GM21717 (cell line): Measurements from ENCODE around the gene CCL27.
"Not testable (repeated sequence)": the region's sequence is repeated elsewhere in the genome, so short reads cannot be mapped to it uniquely, and the experiment has no call there.

ENCODE experiments used
- ATAC-seq: cut with Tn5 transposase; IDR thresholded peaks from one replicate; pipeline ENCODE4 v1.9.1; 2021; ENCODE audit warnings: mild to moderate bottlenecking, moderate library complexity; ENCODE audit not compliant: unreplicated experiment

Gene CCL27

GRCh38 chr9:34651876-34652601, 10.4 kb downstream of the CCL27 start, which contains the start of gene IL11RA:
Gene IL11RA, plus strand, starts transcription at chr9:34652185. Its CDS starts 3,033 bp downstream, at chr9:34655218.
- ATAC-seq, result no peak

DNA sequence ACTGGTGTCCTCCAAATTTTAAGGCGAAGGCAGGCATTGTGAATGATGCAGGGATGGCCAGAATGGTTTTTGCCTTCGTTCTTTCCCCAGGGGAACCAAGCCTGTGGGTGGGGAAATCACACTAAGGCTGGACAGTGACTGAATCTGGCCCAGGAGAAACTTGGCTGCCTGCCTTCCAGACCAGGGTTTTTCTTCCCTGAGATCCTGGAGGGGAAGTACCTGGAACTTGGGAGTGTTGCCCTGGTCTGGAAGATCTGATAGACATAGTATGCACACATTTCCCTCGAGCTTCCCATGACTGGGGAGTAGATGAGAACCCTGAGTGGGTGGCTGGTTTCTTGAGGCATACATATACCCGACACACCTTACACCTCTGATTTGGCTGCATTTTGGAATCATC, 11.1 kb downstream of the CCL27 start:
- ATAC-seq, result no peak

DNA sequence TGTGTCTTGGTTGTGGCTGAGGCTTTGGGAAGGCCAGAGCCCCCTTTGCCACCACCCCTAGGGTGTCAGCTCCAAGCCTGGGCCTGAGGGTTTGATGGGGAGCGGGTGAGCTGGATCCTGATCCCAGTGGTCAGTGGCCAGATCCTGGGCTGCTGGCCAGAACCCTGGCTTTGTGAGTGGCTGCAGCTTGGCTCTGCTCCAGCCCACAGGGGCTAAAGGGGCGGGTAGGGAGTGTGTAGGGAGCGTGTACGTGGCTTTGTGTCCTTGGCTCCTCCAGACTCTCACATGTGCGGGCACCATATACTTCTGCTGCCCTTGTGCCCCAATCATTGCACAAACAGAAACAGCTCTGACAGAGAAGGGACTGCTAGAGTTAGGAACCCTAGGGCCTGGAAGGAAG, 11.6 kb downstream of the CCL27 start:
- no peak for ATAC-seq

GRCh38 chr9:34648673-34649072, 13.8 kb downstream of the CCL27 start:
- no peak for ATAC-seq

DNA sequence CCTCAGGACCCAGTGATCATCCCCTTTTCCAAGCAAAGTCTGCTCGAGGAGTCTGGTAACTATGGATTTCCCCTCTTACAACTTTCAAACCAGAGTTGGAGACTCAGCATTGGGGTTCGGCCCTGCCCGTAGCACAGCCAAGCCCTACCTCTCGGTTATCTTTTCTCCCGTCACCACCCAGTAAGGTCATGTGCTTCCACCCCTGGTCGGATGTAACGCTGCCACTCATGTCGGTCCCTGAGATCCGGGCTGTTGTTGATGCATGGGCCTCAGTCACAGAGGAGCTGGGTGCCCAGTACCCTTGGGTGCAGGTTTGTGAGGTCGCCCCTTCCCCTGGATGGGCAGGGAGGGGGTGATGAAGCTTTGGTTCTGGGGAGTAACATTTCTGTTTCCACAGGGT, 14.8 kb downstream of the CCL27 start:
- ATAC-seq, result no peak

DNA sequence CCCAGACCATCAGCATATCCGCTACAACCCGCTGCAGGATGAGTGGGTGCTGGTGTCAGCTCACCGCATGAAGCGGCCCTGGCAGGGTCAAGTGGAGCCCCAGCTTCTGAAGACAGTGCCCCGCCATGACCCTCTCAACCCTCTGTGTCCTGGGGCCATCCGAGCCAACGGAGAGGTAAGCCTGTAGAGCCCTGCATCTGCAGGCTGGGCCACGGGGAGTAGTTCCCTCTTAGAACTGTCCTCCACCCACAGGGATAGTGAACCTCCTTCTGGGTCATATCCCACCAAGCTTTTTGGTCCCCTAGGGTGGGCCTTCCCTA, 15.4 kb downstream of the CCL27 start:
- no peak for ATAC-seq

GRCh38 chr9:34646211-34647083, 16.0 kb downstream of the CCL27 start, which contains the start of gene GALT:
Gene GALT, plus strand, starts transcription at chr9:34646675. Its CDS starts 30 bp downstream, at chr9:34646705.
- peak; percentile 93 for ATAC-seq

- no peak for ATAC-seq
Measured at GRCh38 chr9:34644766-34645314, 17.6 kb downstream of the CCL27 start.

DNA sequence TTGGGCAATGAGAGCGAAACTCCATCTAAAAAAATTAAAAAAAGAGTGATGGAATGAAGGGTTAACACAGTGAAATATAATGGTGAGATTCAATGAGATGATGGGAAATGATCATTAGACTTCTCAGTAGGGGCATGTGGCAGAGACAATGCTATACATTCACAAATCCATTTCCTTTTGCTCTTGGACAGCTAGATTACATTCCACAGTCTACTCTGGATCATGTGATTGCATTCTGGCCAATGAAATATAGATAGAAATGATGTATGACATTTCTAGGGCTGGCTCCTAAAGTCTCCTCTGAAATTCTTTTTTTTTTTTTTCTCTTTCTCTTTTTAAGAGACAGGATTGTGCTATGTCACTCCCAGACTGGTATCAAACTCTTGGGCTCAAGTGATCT, 19.8 kb downstream of the CCL27 start:
- ATAC-seq, result no peak

GRCh38 chr9:34639322-34639721, 23.1 kb downstream of the CCL27 start:
- ATAC-seq, result not testable (repeated sequence)

- ATAC-seq, result no peak
Measured at GRCh38 chr9:34638138-34638445, 24.4 kb downstream of the CCL27 start.

DNA sequence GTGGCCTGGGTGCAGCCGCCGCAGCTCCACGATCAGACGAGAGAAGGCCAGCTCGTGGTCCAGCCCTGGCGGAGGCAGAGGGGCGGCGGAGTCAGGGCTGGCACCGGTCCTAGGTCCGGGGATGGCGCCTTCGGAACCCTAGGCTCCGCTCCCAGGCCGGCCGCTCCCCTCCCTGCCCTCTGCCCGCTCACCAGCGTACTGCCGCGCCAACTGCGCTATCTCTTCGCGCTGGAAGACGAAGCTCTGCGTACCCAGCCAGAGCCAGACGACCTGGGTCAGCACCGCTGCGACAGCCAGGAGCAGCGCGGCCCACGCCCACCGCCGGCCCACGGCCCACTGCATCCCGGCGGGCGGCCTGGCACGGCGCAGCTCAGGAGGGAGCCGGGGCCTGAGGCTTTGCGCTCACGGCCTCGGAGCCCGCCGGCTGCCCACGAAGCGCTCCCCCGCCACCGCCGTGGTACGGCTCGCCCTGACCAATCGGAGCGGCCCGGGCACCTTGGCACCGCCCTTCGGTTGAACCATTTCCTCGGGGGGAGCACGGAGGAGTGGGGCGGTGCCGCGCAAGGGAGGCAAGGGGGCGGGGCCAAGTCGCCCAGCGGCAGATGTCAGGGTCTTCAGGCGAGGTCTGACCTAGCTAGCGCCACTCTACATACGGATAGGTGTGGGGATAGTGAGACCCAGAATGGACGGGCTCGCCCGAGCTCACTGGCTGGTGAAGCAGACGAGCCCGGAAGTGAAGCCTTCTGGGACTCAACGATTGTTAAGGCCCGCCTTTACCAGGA, 24.9 kb downstream of the CCL27 start, which contains the start of gene SIGMAR1:
TSS of gene SIGMAR1 (minus strand) at position 432 of the 782 bp plus-strand sequence. CDS start at position 342, 90 bp downstream.
- ATAC-seq, result peak; percentile 72

- ATAC-seq, result no peak
Measured at GRCh38 chr9:34636791-34637355, 25.6 kb downstream of the CCL27 start.

DNA sequence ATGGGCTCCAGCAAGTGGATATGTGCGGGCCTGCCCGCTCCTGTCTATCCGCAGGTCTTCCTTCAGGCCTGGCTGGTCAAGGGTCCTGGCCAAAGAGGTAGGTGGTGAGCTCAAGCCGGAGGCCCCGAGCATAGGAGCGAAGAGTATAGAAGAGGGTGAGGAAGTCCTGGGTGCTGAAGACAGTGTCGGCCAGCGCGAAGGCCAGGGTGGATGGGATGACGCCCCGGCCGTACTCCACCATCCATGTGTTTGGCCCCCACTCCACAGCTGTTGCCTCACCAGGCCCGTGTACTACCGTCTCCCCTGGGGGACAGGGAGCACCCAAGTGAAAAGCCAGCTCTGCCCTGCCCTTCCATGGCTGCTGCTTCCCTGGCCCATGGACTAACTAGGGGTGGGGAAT, 26.9 kb downstream of the CCL27 start:
- no peak for ATAC-seq

- no peak for ATAC-seq
Measured at GRCh38 chr9:34634551-34635248, 27.8 kb downstream of the CCL27 start.

- ATAC-seq, result peak; percentile 36
Measured at GRCh38 chr9:34633851-34634550, 28.5 kb downstream of the CCL27 start.

DNA sequence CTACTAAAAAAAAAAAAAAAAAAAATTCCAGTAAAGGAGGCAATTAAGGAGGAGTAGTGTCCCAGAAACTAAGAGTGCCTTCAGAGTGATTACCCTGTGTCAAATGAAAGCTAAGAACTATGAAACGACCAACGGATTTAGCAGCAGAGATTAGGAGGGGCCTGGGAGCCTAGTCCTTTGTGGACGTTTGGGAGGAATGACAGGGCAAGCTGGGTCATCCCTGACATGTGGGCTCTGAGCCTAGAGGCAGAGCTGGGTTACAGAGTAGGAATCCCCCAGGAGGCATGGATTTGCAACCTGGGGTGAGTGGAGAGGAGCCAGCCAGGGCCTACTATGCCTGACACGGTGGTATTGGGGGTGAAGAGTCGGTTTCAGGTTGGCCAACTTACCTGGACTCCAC, 29.3 kb downstream of the CCL27 start:
- ATAC-seq, result no peak

DNA sequence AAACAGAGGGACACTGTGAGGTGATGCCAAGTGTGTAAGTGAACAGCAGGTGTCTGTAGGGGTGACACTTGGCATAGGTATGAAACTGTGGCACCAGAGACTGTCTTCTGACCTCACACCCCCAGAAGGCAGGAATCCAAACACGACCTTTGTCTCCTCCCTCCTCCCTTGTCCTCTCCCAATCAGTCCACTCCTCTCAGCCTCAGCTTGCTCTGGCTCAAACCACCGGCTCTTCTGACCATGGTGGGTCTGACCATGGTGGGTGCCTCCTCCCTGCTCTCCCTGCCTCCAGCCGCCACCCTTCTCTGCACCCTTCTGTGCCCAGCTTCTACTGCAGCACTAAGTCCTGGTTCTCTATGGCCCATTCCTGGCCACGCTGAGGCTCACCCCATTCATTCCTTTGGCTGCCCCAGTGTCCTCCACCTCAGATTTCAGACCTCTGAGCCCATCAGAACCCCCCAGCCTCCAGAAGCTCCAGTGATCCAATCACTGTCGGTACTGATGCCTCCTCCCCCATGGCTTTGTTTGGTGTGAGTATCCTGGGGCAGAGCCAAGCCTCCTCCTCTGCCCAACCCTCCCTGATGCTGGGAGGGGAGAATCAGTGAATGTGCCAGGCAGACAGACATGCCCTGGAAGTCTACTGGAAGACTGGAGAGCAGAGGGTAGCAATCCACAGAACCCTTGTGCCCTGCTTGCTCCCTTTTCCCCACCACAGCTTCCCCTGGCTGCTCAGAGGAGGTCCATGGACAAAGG, 31.9 kb downstream of the CCL27 start:
- ATAC-seq, result no peak

GRCh38 chr9:34629491-34629808, 33.0 kb downstream of the CCL27 start:
- ATAC-seq, result no peak
